Neuronal stem cell (in vitro differentiated cells): ENCODE measurements around the gene CFC1.
"Not testable (repeated sequence)": the region's sequence is repeated elsewhere in the genome, so short reads cannot be mapped to it uniquely, and the experiment has no call there.

Source experiments
- DNase-seq: peaks from one replicate; pipeline ENCODE4 v3.0.0-alpha.2; 2013; ENCODE audit warnings: low spot score
- H2AFZ ChIP-seq: one replicate; pipeline ENCODE4 v1.6.1; 2013; ENCODE audit warnings: mild to moderate bottlenecking, low read length, inconsistent platforms
- H2AK5ac ChIP-seq: 2 replicates; pipeline ENCODE4 v1.6.1; 2013; ENCODE audit warnings: low read depth, mild to moderate bottlenecking, inconsistent platforms, low read length, moderate library complexity, mixed read lengths
- H2BK120ac ChIP-seq: 2 replicates; pipeline ENCODE4 v1.6.1; 2013; ENCODE audit warnings: low read depth, mild to moderate bottlenecking, inconsistent platforms, low read length, moderate library complexity, mixed read lengths
- H2BK12ac ChIP-seq: one replicate; pipeline ENCODE4 v1.6.1; 2013; ENCODE audit warnings: low read length, inconsistent platforms
- H2BK15ac ChIP-seq: 2 replicates; pipeline ENCODE4 v1.6.1; 2013; ENCODE audit warnings: mild to moderate bottlenecking, low read length, inconsistent platforms, mixed read lengths
- H2BK5ac ChIP-seq: one replicate; pipeline ENCODE4 v1.6.1; 2013; ENCODE audit warnings: inconsistent platforms, mild to moderate bottlenecking, low read length, moderate library complexity
- H3K14ac ChIP-seq: one replicate; pipeline ENCODE4 v1.6.1; 2013; ENCODE audit warnings: low read length, inconsistent platforms
- H3K18ac ChIP-seq: 2 replicates; pipeline ENCODE4 v1.6.1; 2013; ENCODE audit warnings: low read length, inconsistent platforms
- H3K23ac ChIP-seq: 2 replicates; pipeline ENCODE4 v1.6.1; 2013; ENCODE audit warnings: low read depth, mild to moderate bottlenecking, mixed read lengths, low read length, inconsistent platforms; ENCODE audit not compliant: poor library complexity
- H3K27ac ChIP-seq: replicated peaks from 3 replicates; pipeline ENCODE4 v1.5.1; 2013; ENCODE audit warnings: low read length, inconsistent platforms
- H3K27me3 ChIP-seq, 3 experiments: 2 replicates each; pipeline ENCODE4 v1.6.1; 2013; ENCODE audit warnings: low read length in 3 of 3, mild to moderate bottlenecking in 2 of 3, inconsistent platforms in 1 of 3, low read depth in 1 of 3, mixed read lengths in 1 of 3, moderate library complexity in 1 of 3; ENCODE audit not compliant: control insufficient read depth in 3 of 3, insufficient read depth in 3 of 3
- H3K36me3 ChIP-seq, 2 donors: replicated peaks in 1 of 2; 2 replicates each; pipeline ENCODE4 v1.6.1; 2013; ENCODE audit warnings: low read length in 2 of 2; ENCODE audit not compliant: control insufficient read depth in 2 of 2, insufficient read depth in 2 of 2
- H3K4ac ChIP-seq: 2 replicates; pipeline ENCODE4 v1.6.1; 2013; ENCODE audit warnings: inconsistent platforms, mild to moderate bottlenecking, low read length, moderate library complexity
- H3K4me1 ChIP-seq, 2 donors: 1 replicate in 1 of 2; 2 replicates in 1 of 2; pipeline ENCODE4 v1.6.1; 2013; ENCODE audit warnings: low read length in 2 of 2, low read depth in 1 of 2; ENCODE audit not compliant: control insufficient read depth in 2 of 2, insufficient read depth in 1 of 2
- H3K4me2 ChIP-seq: one replicate; pipeline ENCODE4 v1.6.1; 2013; ENCODE audit warnings: mild to moderate bottlenecking, low read length, inconsistent platforms; ENCODE audit not compliant: insufficient read depth, poor library complexity, severe bottlenecking
- H3K4me3 ChIP-seq, 2 donors: 2 replicates each; pipeline ENCODE4 v1.5.1; 2013; ENCODE audit warnings: low read length in 2 of 2, mild to moderate bottlenecking in 2 of 2, inconsistent platforms in 1 of 2, moderate library complexity in 1 of 2
- H3K79me1 ChIP-seq: one replicate; pipeline ENCODE4 v1.6.1; 2013; ENCODE audit warnings: low read depth, mild to moderate bottlenecking, inconsistent platforms, low read length, moderate library complexity
- H3K9ac ChIP-seq: one replicate; pipeline ENCODE4 v1.6.1; 2013; ENCODE audit warnings: mild to moderate bottlenecking, low read depth, low read length, inconsistent platforms; ENCODE audit not compliant: poor library complexity
- H3K9me3 ChIP-seq, 2 donors: replicated peaks in 1 of 2; 2 replicates each; pipeline versions ENCODE3 to v1.6.1; 2013; ENCODE audit warnings: low read length in 2 of 2, mild to moderate bottlenecking in 2 of 2, inconsistent platforms in 1 of 2, low read depth in 1 of 2, mixed read lengths in 1 of 2, moderate library complexity in 1 of 2; ENCODE audit not compliant: control insufficient read depth in 2 of 2, insufficient read depth in 1 of 2
- H4K8ac ChIP-seq: one replicate; pipeline ENCODE4 v1.6.1; 2013; ENCODE audit warnings: low read depth, mild to moderate bottlenecking, inconsistent platforms, low read length, moderate library complexity
- H4K91ac ChIP-seq: one replicate; pipeline ENCODE4 v1.6.1; 2013; ENCODE audit warnings: low read length, low read depth, mild to moderate bottlenecking, inconsistent platforms; ENCODE audit not compliant: poor library complexity
- WGBS, 2 donors: extraction: QIAGEN DNeasy Blood & Tissue Kit; methylation state at CpG; one replicate each; pipeline ENCODE4 v1.1.7; 2013; ENCODE audit warnings: missing lambda C conversion rate in 2 of 2, mixed read lengths in 1 of 2; ENCODE audit not compliant: insufficient read length in 2 of 2, insufficient replicate concordance in 1 of 2; ENCODE audit errors: extremely low coverage in 2 of 2; 5-methylcytosine and 5-hydroxymethylcytosine counted together

The CFC1 gene

DNA sequence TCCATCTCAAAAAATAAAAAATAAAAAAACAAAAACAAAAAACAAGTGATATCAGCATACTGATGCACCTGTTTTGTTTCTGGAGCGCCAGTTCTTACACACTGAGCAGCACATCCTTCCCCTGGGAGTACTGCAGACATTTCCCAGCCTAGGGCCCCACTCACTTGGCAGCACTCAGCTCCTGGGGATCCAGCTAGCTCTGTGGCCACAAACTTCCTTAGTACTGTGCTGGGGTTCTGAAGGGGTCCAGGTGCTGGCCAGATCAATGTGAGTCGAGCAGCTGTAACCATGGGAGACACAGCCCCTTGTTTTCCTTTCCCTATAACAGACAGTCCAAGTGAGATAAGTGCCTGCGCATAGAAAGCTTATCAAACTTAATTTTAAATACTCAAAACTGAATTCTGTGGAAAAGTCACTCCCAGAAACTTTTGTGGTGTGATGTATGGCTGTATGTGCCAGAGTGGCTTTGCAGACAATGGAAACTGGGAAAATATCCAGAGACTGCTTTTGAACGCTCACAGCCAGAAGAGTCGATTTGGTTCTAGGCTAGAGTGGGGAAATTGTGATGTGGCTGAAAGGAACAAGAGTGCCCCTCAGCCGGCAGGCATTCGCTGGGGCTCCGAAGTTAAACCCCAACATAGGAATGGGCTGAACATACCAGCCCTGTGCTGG is 9.1 kb downstream of the CFC1 start:
- DNase-seq: not testable (repeated sequence)

DNA sequence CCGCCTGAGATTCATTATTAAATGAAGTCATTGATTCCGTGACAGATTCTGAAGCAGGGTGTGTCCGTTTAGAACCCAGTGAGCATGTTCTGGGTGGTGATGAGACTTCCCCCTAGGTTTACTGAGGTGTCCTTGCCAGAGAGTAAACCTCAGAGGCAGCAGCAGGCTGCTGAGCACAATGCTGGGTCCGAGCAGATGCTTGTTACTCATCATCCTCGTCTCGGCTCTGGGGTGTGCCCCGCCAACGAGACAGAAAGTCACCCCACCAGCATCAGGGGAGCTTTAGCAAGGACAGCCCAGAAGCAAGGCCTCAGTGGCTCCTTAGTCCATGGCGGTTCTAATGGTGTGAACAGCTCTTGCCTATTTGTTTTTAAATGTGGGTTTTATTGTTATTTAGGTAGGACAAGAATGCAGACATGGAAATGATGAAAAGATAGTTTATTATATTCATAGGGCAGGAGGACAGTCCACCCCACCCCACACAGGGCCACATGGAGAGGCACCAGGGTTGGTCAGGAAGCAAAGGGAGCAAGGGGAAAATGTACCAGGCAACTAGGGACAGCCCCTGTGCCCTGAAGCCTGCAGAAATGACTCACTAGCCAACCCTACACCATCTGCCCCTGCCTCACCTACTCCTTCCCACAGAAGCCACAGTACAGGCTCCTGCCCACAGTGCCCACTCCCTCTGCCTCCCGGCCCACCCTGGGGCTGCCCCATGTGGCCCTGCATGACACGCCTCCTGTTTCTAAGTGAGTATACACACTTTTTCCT is 10.5 kb downstream of the CFC1 start:
- not testable (repeated sequence) for H3K23ac ChIP-seq, H2BK12ac ChIP-seq, H2BK5ac ChIP-seq, H3K14ac ChIP-seq, H3K36me3 ChIP-seq, H2AK5ac ChIP-seq, H3K9ac ChIP-seq, H3K18ac ChIP-seq, H3K27ac ChIP-seq, H3K79me1 ChIP-seq, H2AFZ ChIP-seq, H3K4me1 ChIP-seq, DNase-seq, H3K4ac ChIP-seq, H3K9me3 ChIP-seq, H3K4me2 ChIP-seq, H2BK15ac ChIP-seq, H4K8ac ChIP-seq, H4K91ac ChIP-seq, H3K27me3 ChIP-seq, H2BK120ac ChIP-seq, H3K4me3 ChIP-seq
- WGBS, 2 donors: no CpG with 5 or more reads among the region's 11 CpGs

More for the DNA sequence above, 9.1 kb downstream of the CFC1 start:
- H3K4me3 ChIP-seq, H3K4me1 ChIP-seq, H3K14ac ChIP-seq, H2AK5ac ChIP-seq, H2BK12ac ChIP-seq, H3K27me3 ChIP-seq, H3K9me3 ChIP-seq, H2BK15ac ChIP-seq, H3K36me3 ChIP-seq, H2BK120ac ChIP-seq, H3K23ac ChIP-seq, H2AFZ ChIP-seq, H3K27ac ChIP-seq, H3K4me2 ChIP-seq, H4K8ac ChIP-seq, H3K79me1 ChIP-seq, H3K4ac ChIP-seq, H3K18ac ChIP-seq, H3K9ac ChIP-seq, H4K91ac ChIP-seq, H2BK5ac ChIP-seq: not testable (repeated sequence)
- WGBS, 2 donors: no CpG with 5 or more reads among the region's 8 CpGs

DNA sequence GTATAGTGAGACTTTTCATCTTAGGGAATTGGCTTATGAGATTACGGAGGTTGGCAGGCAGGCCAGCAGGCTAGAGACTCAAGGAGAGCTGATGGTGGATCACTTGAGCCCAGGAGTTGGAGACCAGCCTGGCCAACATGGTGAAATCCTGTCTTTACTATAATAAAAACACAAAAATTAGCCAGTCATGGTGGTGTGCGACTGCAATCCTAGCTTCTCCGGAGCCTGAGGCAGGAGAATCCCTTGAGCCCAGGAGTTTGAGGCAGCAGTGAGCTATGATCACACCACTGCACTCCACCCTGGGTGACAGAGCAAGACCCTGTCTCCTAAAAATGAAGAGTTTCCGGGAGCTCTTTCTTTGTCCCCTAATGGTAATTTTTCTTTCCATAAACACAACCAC is 14.6 kb downstream of the CFC1 start:
- H3K4ac ChIP-seq, H3K4me1 ChIP-seq, H4K8ac ChIP-seq, H3K27me3 ChIP-seq, H3K36me3 ChIP-seq, H2BK15ac ChIP-seq, H3K27ac ChIP-seq, H2BK12ac ChIP-seq, H3K18ac ChIP-seq, H4K91ac ChIP-seq, H2BK5ac ChIP-seq, H2AFZ ChIP-seq, H3K9me3 ChIP-seq, H3K23ac ChIP-seq, H2BK120ac ChIP-seq, H3K79me1 ChIP-seq, H2AK5ac ChIP-seq, H3K4me3 ChIP-seq, DNase-seq, H3K4me2 ChIP-seq, H3K14ac ChIP-seq, H3K9ac ChIP-seq: not testable (repeated sequence)
- no CpG with 5 or more reads among the region's 4 CpGs for WGBS, 2 donors

GRCh38 chr2:130583582-130583981 is 15.8 kb downstream of the CFC1 start:
- H3K18ac ChIP-seq, H3K27ac ChIP-seq, H3K4me3 ChIP-seq, H3K23ac ChIP-seq, H3K9ac ChIP-seq, DNase-seq, H3K27me3 ChIP-seq, H2BK120ac ChIP-seq, H2BK12ac ChIP-seq, H3K79me1 ChIP-seq, H3K9me3 ChIP-seq, H3K4me1 ChIP-seq, H2AFZ ChIP-seq, H3K4me2 ChIP-seq, H4K91ac ChIP-seq, H3K4ac ChIP-seq, H2BK5ac ChIP-seq, H2BK15ac ChIP-seq, H3K36me3 ChIP-seq, H3K14ac ChIP-seq, H4K8ac ChIP-seq, H2AK5ac ChIP-seq: not testable (repeated sequence)
- WGBS, 2 donors: no CpG with 5 or more reads among the region's 7 CpGs
